CD4-positive, alpha-beta T cell treated with Interleukin-15 for 4 hours (primary cell): ENCODE measurements around the gene OR8H2.
"Not testable (repeated sequence)": the region's sequence is repeated elsewhere in the genome, so short reads cannot be mapped to it uniquely, and the experiment has no call there.

Experiments
- DNase-seq: peaks from one replicate; pipeline ENCODE4 v3.0.0-alpha.2; 2020; ENCODE audit warnings: low spot score

The OR8H2 gene

GRCh38 chr11:56103210-56103737, at the start of gene OR8H2:
Gene OR8H2, plus strand, starts transcription at chr11:56103687. Its CDS starts 1,356 bp downstream, at chr11:56105043.
- no peak for DNase-seq

- DNase-seq: not testable (repeated sequence)
These were observed 47.1 kb upstream of the OR8H2 start for GRCh38 chr11:56056366-56056765.

- not testable (repeated sequence) for DNase-seq
These were observed 45.7 kb upstream of the OR8H2 start for GRCh38 chr11:56057661-56058237.

GRCh38 chr11:56058260-56058780, 45.2 kb upstream of the OR8H2 start:
- DNase-seq: not testable (repeated sequence)

- no peak for DNase-seq
These were observed 36.5 kb upstream of the OR8H2 start for GRCh38 chr11:56066980-56067379.

GRCh38 chr11:56089697-56090096, 13.8 kb upstream of the OR8H2 start:
- no peak for DNase-seq

GRCh38 chr11:56093008-56093407, 10.5 kb upstream of the OR8H2 start, which contains the start of gene OR8I2:
Gene OR8I2, plus strand, starts transcription at chr11:56093308. Its CDS starts 0 bp downstream, at chr11:56093308.
- DNase-seq: no peak

- DNase-seq: no peak
These were observed 18.6 kb downstream of the OR8H2 start, which contains the start of gene OR8H3 for GRCh38 chr11:56122073-56122472. Gene OR8H3, plus strand, starts transcription at chr11:56122373. Its CDS starts 0 bp downstream, at chr11:56122373.

- no peak for DNase-seq
These were observed 36.7 kb downstream of the OR8H2 start, which contains the start of gene OR8J3 for GRCh38 chr11:56140151-56140661. Gene OR8J3, minus strand, starts transcription at chr11:56140201. Its CDS starts 2,483 bp downstream, at chr11:56137718.

- not testable (repeated sequence) for DNase-seq
These were observed 40.2 kb downstream of the OR8H2 start for GRCh38 chr11:56143681-56144080.

GRCh38 chr11:56151376-56151775, 47.9 kb downstream of the OR8H2 start:
- DNase-seq: no peak

GRCh38 chr11:56152333-56152732, 48.8 kb downstream of the OR8H2 start:
- DNase-seq: no peak
